Hindlimb muscle (tissue), 1 donor: ENCODE data around the gene LRRC46. TPM values are rescaled to one million over a fixed set of nuclear protein-coding genes. Genes with fewer than 3 reads are reported as not detected.

ENCODE experiments used
- DNase-seq: peaks from one replicate; pipeline ENCODE4 v3.0.0-alpha.2; 2013
- polyA plus RNA-seq: library from polyadenylated mRNA; unstranded; fragments of 120-200 nt; gene quantifications from one replicate; pipeline ENCODE4 v1.2.1, GENCODE V29; 2013; ENCODE audit not compliant: insufficient read length

Gene LRRC46
- polyA plus RNA-seq, 1 donor, result 1.5 TPM

- DNase-seq, result no peak
These were observed 3.3 kb downstream of the LRRC46 start for GRCh38 chr17:47834756-47835155.

- no peak for DNase-seq
These were observed 5.1 kb downstream of the LRRC46 start for GRCh38 chr17:47836601-47837000.

- DNase-seq, result no peak
These were observed 6.0 kb downstream of the LRRC46 start for GRCh38 chr17:47837401-47838039.

- DNase-seq, result no peak
These were observed 7.2 kb downstream of the LRRC46 start for GRCh38 chr17:47838636-47839035.

- no peak for DNase-seq
These were observed 7.6 kb downstream of the LRRC46 start for GRCh38 chr17:47839071-47839470.

GRCh38 chr17:47840001-47840741 is 8.7 kb downstream of the LRRC46 start:
- no peak for DNase-seq

- DNase-seq, result peak; percentile 90
These were observed 9.4 kb downstream of the LRRC46 start, which contains the start of gene SCRN2 for GRCh38 chr17:47840742-47841487. TSS of gene SCRN2 (minus strand) at chr17:47841273. CDS start at chr17:47840843, 430 bp downstream.

- DNase-seq, result no peak
These were observed 10.2 kb downstream of the LRRC46 start for GRCh38 chr17:47841488-47842291.

- DNase-seq, result no peak
These were observed 11.9 kb downstream of the LRRC46 start for GRCh38 chr17:47843391-47843730.

GRCh38 chr17:47844227-47844626 is 12.8 kb downstream of the LRRC46 start:
- DNase-seq, result no peak

GRCh38 chr17:47844814-47845715 is 13.6 kb downstream of the LRRC46 start:
- no peak for DNase-seq

GRCh38 chr17:47845716-47846075 is 14.2 kb downstream of the LRRC46 start:
- DNase-seq, result no peak

GRCh38 chr17:47846716-47847340 is 15.4 kb downstream of the LRRC46 start:
- DNase-seq, result no peak

- no peak for DNase-seq
These were observed 16.1 kb downstream of the LRRC46 start for GRCh38 chr17:47847341-47848197.

GRCh38 chr17:47848198-47848513 is 16.7 kb downstream of the LRRC46 start:
- no peak for DNase-seq

GRCh38 chr17:47850373-47850691 is 18.9 kb downstream of the LRRC46 start:
- no peak for DNase-seq

GRCh38 chr17:47850692-47851573 is 19.5 kb downstream of the LRRC46 start, which contains the start of gene SP6:
TSS of gene SP6 (minus strand) at chr17:47851163. CDS start at chr17:47848429, 2,734 bp downstream.
- no peak for DNase-seq

- DNase-seq, result no peak
These were observed 20.3 kb downstream of the LRRC46 start for GRCh38 chr17:47851764-47852112.
